T follicular helper cell (primary cell): ENCODE measurements around the gene SMIM38.

ENCODE experiments used
- DNase-seq: peaks from one replicate; pipeline ENCODE4 v3.0.0-alpha.2; 2020; ENCODE audit warnings: low read depth
- total RNA-seq, 2 experiments: gene quantifications; one replicate each; lab custom pipeline; 2026; lab: John Stamatoyannopoulos, UW

SMIM38 gene
- total RNA-seq = 0.36 to 0.48 reads per million in 2 experiments

DNA sequence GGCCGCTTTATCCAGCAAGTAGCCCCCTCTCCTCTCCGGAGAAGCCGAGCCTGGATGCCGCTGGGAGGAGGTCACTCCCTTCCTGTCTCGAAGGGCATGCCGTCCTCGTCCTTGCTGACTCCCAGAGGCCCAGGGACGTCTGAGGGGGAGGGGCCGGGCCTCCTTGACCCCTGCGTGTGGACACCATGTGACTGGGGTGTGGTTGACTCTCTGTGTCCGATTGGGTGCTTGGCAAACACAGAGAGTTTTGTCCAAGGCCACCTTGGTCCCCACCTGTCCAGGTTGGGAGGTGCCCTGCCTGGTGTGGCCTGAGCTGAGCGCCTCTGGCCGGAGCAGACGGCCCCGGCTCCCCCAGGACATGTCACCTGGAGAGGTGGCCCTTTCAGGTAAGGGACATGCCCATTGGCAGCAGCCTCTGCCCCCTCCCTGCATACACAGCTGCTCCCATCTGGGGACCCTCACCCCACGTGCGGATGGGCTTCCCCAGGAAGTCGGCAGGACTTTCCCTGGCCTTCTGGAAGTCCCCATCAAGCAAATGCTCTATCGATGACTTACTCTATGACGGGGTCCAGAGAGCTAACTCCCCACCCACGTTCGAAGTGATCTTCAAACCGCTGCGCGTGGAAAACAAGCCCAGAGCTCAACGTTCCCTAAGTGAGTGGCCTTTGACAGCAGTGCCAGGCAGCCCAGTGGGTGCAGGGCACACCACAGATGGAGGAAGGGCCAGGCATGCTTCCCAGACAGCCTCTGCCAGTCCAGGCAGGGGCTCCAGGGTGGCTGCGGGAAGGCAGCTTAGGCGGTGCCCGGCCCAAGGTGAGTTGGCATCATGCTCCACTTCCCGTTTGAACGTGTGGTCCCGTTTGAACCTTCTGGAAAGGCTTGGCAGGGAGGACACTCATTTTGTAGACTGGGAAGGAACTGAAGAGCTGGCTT lies at the start of gene SMIM38:
Gene SMIM38 (plus strand): TSS at position 634 of the 933 bp plus-strand sequence. CDS start 1,912 bp downstream, outside the sequence.
- no peak for DNase-seq

DNA sequence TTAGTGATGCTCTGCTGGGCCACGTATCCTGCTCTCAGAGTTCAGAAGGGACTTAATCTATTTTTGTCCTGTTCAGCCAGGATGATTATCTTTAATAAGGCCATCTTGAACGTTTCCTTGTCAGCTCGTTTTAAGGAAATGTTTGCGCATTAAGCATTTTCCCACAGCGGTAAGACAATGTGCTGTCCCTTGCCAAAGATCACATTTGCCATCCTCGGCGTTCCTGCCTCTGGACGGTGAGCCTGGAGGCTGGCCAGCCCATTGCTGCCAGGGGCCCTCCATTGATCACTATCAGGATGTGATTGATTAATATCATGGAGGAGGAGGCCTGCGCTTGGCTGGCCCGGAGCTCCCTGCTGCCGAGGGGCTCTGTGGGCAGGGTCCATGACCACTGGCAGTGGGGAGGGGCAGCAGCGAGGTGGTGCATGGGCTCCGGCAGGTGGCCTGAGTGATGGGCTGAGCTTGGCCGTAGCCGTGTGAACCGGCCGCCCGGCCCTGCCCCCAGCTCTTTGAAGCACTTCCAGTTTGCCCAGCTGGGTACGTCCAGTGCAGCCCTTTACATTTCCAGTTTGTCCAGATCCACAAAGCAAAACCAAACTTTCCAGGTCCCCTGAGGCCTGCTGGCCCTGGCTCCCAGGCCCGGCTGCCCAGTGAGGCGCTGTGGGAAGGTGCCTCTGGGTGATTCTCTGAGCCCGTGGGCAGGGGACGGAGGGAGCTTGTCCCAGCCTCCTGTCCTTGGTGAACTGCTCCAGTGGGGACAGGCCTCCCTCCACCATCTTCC lies 49.5 kb upstream of the SMIM38 start:
- no peak for DNase-seq

DNA sequence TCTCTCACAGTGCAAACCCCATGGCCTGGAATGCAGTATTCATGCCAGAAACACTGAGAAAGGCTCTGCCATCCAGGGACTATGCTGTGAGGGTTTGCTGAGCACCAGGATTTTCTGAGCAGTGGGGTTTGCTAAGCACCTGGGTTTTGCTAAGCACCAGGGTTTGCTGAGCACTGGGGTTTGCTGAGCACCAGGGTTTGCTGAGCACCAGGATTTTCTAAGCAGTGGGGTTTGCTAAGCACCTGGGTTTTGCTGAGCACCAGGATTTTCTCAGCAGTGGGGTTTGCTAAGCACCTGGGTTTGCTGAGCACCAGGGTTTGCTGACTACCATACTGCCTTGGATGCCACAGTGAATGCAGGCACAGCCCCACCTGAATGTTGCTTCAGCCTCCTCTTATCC lies 48.3 kb upstream of the SMIM38 start:
- no peak for DNase-seq

DNA sequence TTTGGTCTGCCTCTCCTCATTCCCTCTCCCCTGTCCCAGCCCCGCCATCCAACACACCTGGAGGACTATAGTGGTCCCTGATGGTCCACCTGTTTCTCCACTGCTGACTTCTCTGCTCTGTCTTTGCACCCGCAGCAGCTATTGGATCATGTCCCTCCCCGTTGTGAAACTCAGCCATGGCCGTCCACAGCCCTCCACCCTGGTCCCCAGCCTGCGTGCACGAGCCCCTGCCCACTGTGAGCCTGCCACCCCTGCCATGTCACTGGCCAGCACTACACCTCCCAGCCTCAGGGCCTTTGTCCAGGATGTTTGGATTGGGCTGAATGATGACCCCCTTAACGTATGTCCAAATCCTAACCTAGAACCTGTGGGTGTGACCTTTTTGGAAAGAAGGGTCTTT lies 47.7 kb upstream of the SMIM38 start:
- DNase-seq = no peak

DNA sequence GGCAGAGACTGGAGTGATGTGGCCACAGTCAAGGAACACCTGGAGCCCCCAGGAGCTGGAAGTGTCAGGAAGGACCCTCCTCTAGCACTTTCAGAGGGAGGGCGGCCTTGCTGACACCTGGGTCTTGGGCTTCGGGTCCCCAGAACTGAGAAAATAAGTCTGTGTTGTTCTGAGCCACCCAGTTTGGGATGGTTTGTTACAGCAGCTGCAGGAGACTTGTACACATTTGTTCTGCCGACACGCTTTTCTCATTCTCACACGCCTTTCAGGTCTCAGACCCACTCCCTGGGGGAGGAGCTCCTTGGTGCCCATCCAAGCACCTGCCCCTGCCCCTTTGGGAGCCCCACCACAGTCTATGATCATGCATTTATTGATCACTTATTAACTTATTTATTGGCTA lies 47.2 kb upstream of the SMIM38 start:
- no peak for DNase-seq

- DNase-seq = no peak
These were observed 46.6 kb upstream of the SMIM38 start for GRCh38 chr11:69109101-69109500.

DNA sequence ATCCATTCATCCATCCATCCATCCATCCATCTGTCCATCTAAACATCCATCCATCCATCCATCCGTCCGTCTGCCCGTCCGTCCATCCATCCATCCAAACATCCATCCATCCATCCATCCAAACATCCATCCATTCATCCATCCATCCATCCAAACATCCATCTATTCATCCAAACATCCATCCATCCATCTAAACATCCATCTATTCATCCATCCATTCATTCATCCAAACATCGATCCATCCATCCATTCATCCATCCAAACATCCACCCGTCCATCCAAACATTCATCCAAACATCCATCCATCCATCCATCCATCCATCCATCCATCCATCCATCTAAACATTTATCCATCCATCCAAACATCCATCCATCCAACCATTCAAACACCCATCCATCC lies 45.3 kb upstream of the SMIM38 start:
- no peak for DNase-seq

DNA sequence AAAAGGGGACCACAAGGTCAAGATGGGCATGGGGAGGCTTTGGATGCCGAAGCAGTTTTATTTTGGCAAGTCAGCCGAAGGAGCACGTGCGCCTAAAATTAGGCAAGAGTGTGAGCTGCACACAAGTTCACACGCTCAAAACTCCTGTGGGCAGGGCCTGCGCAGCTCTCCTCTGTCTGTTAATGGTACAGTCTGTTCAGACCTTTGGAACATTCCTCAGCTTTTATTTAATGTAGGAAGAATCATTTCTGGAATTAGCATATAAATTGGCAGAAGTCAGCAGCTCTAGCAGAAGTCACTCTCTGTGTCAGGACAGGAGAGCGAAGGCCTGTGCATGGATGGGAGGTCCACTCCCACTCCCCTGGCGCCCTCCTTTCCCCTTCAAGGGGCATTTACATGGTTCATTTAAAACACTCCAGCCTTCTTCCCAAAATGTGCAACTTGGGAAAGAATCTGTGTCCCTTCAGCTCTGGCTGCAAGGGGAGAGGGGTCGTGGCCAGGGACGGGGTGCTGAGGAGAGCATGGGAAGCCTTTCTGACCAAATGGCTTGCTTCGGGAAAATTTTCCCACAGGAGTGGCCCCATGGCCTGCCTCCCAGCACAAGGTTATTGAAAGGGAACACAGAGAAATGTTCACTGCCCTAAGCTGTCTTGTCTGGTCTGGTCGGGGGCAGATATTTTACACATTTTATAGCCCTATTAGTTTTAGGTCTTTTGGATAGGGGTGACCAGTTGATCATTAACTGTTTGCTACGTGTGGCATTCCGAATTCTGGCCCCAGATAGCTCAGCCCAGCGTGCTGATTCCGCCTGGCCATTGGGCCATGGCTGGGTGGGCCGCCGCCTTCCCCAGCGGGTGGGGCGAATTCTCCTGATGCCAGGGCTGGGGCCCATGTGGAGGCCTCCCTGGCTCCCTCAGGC lies 43.9 kb upstream of the SMIM38 start:
- DNase-seq = no peak

DNA sequence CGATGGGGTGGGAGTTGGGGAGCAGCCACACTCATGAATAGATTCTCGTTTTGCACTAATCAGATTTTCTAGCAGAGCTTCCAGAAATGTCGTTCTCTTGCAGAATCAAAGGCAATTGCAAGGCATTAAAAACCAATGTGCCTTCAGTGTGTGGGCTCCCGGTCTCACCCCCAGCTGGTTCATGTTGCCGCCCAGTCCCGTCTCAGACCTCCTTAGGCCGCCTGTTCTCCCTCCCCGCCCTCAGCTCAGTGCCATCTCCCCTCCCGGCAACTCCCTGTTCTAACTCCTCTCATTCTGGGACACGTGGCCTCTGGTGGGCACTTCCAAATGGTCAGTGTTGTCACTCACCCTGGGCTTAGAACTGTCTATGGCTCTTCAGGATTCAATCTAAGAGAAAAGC lies 42.5 kb upstream of the SMIM38 start:
- no peak for DNase-seq

DNA sequence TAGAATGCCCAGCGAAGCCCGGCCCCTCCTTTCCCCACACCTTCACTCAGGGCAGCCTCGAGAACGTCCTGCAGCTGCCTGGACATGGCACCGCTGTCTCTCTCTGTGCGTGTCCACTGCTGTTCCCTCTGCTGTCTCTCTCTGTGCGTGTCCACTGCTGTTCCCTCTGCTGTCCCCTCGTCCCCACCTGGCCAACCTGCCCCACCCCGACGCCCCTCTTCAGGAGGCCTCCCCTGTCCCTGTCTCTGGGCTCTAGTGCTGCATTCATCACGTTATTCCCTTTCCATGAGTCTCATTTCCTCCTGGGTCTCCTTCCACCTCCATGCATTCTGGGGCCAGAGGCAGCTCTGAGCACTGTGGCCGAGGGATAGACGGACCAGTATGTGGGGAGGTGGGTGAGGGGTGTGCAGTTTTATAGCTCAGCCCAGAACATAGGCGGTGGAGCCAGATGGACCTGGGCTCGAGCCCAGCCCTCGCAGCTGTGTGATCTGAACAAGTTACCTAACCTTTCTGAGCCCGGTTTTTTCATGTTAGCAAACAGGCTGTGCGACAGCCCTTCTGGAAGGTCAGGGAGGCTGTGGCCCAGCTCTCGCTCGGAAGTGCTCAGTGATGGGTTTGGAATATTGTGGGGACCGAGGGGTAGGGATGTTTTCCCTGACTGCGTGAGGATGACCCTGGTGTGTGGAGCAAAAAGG lies 41.9 kb upstream of the SMIM38 start:
- DNase-seq = no peak

DNA sequence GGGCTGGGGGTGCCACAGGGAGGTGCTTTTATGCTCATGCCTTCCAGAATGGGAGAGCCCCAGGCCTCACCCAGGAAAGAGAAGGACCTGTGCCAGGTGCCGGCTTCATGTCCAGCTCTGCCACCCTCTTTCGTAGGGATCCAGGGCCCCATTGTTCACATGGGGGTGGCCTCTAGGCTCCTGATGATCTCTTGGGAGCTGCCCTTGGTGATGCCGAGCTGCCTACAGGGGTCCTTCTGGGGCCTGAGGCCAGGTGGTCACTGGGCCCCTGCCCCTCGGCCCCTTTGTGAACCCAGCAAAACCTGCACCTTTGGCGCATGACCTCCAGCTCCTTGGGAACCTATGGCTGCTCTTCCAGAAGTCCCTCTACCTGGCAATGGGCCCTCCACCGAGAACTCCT lies 41.4 kb upstream of the SMIM38 start:
- DNase-seq = no peak

GRCh38 chr11:69114811-69115523 lies 40.8 kb upstream of the SMIM38 start:
- no peak for DNase-seq

- no peak for DNase-seq
These were observed 39.9 kb upstream of the SMIM38 start for GRCh38 chr11:69115586-69116560.

- DNase-seq = no peak
These were observed 39.1 kb upstream of the SMIM38 start for GRCh38 chr11:69116671-69117070.

GRCh38 chr11:69119190-69119589 lies 36.5 kb upstream of the SMIM38 start:
- no peak for DNase-seq

DNA sequence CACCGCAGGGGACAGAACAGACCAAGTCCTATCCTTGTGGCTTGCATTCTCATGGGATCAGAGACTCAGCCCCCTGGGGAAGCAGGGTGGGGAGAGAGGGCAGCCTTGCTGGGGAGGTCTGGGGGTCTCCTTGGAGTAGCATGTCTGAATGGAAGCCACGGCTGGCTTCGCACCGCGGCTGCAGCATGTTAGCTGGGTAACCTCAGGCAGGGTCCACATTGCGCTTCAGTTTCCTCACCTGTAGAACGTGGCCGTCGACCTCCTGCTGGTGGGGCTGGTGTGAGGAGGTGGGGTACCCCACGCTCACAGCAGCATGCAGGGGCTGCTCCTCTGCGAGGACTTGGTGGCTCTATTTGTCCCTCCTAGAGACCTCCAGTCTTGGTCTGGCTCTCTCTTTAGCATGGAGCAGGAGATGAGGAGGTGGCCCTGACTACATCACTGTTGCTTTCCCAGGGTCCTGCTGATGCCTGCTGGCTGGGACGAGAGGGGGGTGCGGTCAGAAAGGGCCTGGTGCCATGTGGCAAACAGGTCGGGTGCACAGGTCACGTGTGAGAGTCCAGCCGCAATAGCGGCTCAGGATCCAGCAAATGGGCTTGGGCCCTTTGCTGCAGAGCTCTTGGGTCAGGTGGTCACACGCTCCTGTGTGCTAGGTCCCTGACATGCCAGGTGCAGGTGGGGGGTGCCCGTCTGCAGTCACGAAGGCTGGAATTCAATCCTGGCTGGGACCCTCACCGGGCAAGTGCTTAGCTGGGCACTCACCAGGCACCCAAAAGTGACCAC lies 35.4 kb upstream of the SMIM38 start:
- DNase-seq = no peak

DNA sequence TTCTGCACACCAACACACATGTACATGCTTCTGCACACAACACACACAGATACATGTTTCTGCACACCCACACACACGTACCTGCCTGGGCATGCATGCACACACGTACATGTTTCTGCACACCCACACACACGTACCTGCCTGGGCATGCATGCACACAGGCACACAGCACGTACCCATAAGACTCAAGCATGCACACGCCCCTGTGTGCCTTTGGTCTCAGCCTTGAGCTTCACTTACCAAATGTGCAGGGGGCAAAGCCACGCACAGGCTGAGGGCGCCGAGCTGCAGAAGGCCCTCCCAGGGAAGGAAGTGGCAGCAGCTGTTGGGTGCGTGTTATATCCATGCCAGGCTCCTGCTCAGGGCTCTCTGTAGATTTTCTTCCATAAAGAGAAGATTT lies 34.7 kb upstream of the SMIM38 start:
- no peak for DNase-seq

GRCh38 chr11:69121621-69122325 lies 34.0 kb upstream of the SMIM38 start:
- DNase-seq = no peak
